HG02885 (cell line): ENCODE measurements around the gene CMC2.
A peak's percentile ranks its signal among the peaks of the same experiment; 100 is the strongest.

Experiments used
- ATAC-seq: cut with Tn5 transposase; IDR thresholded peaks from one replicate; pipeline ENCODE4 v1.9.1; 2021; ENCODE audit warnings: mild to moderate bottlenecking; ENCODE audit not compliant: unreplicated experiment, poor library complexity

Gene CMC2

GRCh38 chr16:81006813-81007695, at the start of gene CMC2, which contains the start of gene CENPN:
Gene CMC2, minus strand, starts transcription at chr16:81006885. Its CDS starts 9,491 bp downstream, at chr16:80997394.
Gene CENPN, plus strand, starts transcription at chr16:81007214. Its CDS starts 4,726 bp downstream, at chr16:81011940.
- peak; percentile 84 for ATAC-seq

- ATAC-seq, result no peak
Measured at GRCh38 chr16:81053761-81054160, 47.1 kb upstream of the CMC2 start.

DNA sequence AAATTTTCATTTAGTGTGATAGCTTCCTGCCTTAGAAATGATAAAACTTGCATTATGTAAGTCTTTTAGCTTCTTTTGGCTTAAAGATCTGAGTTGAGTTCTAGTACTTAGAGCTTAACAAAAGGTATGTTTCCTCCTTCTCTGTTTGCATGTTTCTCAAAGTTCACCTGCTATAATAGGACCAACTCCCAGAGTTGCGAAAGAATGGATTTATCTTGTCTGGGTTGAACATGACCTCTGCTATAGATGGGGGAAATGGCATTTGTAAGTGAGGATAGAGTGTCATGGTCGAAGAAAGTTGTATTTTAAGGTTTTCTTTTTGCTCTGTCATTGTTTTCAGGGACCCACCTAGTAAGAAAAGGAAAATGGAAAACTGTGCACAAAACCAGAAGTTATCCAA, 36.1 kb upstream of the CMC2 start:
- ATAC-seq, result no peak

DNA sequence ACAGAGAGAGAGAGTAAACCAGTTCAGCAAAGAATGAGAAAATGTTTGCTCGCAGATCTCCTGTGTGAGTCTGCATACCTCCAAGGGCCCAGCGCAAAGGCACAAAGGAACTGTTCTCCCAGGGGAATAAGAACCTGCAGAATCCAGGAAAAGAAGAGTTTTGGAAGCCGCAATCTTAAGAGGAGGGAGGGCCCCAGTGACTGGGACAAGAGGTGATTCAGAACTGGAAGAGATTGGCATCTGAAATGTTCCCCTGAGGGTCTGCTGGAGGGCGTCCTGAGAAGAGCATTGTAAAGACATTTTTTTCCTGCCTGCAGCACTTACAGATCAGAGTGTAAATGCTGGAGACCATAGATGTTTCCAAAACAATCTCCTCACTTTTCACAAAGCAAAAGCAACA, 35.0 kb upstream of the CMC2 start:
- ATAC-seq, result no peak

DNA sequence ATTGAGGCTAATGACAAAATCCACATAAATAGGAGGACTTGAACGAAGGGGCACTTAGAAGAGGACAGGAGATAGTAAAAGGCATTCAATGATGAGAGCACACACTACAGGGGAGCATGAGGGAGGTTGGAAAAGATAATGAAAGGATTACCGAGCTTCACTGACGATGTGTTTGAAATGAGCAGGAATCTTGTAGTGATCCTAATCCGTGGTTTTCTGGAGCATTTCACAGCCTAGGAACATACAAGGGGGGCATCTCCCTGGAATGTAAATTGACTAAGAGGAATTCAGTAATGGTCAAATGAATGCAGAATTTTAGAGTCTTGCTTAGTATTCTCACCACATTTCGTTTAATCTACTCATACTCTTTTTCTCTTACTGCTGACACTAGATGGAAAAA, 34.2 kb upstream of the CMC2 start:
- ATAC-seq, result no peak

GRCh38 chr16:81040131-81040530, 33.4 kb upstream of the CMC2 start:
- no peak for ATAC-seq

DNA sequence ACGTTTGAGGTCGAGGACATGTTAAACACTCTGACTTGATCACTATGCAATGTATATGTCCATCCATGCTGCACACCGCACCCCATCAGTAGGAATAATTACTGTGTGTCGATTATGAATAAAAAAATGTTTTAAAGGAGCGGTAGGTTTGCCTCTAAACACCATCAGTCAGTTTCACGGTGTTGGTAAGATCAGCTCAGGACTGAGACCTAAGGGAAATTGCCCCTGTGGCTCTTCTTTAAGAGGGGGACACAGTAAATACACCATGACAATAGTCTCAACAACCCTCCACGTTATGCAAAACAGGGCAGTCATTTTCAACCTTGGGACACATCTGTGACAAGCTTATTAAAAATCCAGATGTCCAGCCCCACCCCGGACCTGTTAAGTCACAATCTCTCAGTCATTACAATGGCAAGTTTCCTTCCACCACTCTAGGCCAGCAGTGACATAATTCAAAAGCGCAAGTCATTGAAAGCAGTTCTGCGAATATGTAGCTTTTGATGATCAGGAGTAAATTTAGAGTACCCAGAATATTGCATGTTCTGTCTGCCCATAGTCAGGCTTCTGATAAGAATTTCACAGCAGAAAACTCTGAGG, 30.2 kb upstream of the CMC2 start:
- peak; percentile 0 for ATAC-seq

GRCh38 chr16:81035975-81036750, 29.5 kb upstream of the CMC2 start:
- peak; percentile 56 for ATAC-seq

- peak; percentile 92 for ATAC-seq
Measured at GRCh38 chr16:81035398-81035974, 28.8 kb upstream of the CMC2 start, which contains the start of gene ATMIN. Gene ATMIN, plus strand, starts transcription at chr16:81035842. Its CDS starts 29 bp downstream, at chr16:81035871.

DNA sequence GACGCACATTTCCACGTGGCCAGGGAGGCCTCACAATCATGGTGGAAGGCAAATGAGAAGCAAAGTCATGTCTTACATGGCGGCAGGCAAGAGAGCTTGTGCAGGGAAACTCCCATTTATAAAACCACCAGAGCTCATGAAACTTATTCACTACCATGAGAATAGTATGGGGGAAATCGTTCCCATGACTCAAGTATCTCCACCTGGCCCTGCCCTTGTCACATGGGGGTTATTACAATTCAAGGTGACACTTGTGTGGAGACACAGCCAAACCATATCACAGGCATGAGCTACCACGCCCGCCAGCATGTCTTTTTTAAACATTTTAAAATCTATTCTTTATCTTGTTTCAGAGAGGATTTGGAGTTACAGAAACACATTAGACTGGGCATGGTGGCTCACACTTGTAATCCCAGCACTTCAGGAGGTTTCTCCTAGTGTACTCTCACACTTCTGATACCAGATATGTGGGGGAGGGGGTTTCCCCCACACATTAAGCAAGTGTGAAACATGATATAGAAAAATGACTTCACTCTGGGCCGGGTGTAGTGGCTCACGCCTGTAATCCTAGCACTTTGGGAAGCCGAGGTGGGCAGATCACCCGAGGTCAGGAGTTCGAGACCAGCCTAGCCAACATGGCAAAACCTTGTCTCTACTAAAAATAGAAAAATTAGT, 23.4 kb upstream of the CMC2 start:
- no peak for ATAC-seq

GRCh38 chr16:81026429-81026828, 19.7 kb upstream of the CMC2 start:
- no peak for ATAC-seq

DNA sequence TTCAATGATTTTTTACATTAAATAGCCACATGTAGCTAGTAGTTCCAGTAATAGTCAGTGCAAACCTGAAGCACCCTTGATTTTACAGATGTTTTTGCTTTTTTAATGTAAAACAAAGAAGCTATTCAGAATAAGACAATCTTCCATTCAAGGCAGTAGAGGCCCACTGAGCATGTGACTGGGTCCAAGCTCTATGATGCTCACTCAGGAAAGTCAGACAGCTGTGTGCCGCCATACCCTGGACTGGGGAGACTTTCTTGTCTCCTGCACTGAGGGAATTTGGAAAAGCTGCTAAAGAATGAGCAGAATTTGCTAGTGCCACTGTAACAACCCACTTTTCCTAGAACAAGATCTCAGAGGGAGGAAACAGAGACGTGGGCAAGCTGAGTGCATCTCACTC, 11.8 kb upstream of the CMC2 start:
- ATAC-seq, result no peak

DNA sequence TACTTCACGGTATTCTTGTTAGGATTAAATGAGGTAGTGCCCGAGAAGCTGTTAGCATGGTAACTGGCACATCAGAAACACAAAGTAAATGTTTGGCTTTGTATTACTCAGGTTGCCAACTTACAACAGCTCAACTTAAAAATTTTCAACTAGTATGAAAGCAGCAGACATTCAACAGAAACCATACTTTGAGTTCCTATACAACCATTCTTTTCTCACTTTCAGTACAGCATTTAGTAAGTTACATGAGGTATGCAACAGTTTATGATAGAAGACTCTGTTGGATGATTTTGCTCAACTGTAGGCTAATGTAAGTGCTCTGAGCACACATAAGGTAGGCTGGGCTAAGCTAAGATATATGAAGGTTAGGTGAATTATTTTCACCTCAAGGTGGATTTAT, 8.0 kb upstream of the CMC2 start:
- no peak for ATAC-seq

GRCh38 chr16:81012974-81013373, 6.3 kb upstream of the CMC2 start:
- no peak for ATAC-seq

DNA sequence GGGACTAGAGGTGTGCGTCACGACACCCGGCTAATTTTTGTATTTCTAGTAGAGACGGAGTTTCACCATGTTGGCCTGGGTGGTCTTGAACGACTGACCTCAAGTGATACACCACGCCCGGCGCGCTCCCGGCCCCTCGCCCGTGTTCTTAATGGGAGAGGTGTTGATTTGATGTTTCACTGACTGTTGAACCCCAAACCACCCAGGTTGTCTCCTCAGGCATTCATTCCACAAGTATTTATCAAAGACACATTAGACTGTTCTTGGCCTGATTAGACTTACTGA, 1.8 kb upstream of the CMC2 start:
- no peak for ATAC-seq

- ATAC-seq, result peak; percentile 25
Measured at GRCh38 chr16:81006211-81006812, 373 bp downstream of the CMC2 start.

DNA sequence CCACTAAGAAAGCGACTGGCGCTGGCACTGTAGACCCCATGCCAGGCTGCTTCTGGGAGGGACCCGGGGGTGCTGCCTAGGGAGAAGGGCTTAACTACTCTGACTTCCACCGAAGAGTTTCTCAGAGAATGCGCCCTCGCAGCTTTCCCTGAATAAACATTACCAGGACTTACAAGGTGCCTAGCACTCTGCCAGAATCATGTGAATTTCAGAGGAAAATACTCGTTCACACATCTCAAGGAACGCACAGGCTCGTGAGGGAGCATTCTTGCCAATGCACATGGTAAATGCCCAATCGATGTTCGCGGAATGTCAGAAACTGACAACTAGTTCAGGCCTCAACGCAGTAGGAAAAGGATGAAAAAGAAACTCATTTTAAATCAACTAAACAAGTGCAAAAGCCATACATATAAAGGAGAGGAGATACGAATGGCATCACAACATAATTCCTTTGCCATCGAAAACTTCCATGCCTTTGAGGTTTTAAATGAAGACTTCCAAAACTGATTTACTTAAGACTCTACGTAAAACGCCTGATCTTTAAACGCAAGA, 999 bp downstream of the CMC2 start:
- no peak for ATAC-seq

- ATAC-seq, result no peak
Measured at GRCh38 chr16:81004646-81005353, 1.9 kb downstream of the CMC2 start.
